GM12872 (cell line): ENCODE measurements around the gene UAP1L1.

ENCODE experiments used
- CTCF ChIP-seq: IDR thresholded peaks from 3 replicates; pipeline ENCODE4 v1.5.1; 2011; ENCODE audit warnings: low read depth, mild to moderate bottlenecking, low read length, moderate library complexity; ENCODE audit not compliant: insufficient read depth

The UAP1L1 gene

GRCh38 chr9:137079401-137079787 is 2.1 kb downstream of the UAP1L1 start:
- TF ChIP-seq CTCF = no peak

GRCh38 chr9:137080260-137081122 is 3.2 kb downstream of the UAP1L1 start:
- no peak for TF ChIP-seq CTCF

GRCh38 chr9:137082222-137082924 is 5.1 kb downstream of the UAP1L1 start:
- no peak for TF ChIP-seq CTCF

- TF ChIP-seq CTCF = no peak
Observed at GRCh38 chr9:137082925-137083290, 5.6 kb downstream of the UAP1L1 start.

GRCh38 chr9:137083394-137084004 is 6.2 kb downstream of the UAP1L1 start:
- TF ChIP-seq CTCF = no peak

GRCh38 chr9:137084526-137084925 is 7.2 kb downstream of the UAP1L1 start:
- no peak for TF ChIP-seq CTCF

GRCh38 chr9:137085920-137086530 is 8.7 kb downstream of the UAP1L1 start:
- TF ChIP-seq CTCF = no peak
